ENCODE measurements around the gene PIP5K1C.

- TF ChIP-seq CTCF (IDR thresholded peaks at IDR 0.05; ENCODE audit: poor library complexity, severe bottlenecking) (no peak), POLR2AphosphoS5 (IDR thresholded peaks at IDR 0.05) (no peak), EZH2 (IDR thresholded peaks at IDR 0.05; ENCODE audit: borderline replicate concordance, insufficient read depth, low read length, poor library complexity, severe bottlenecking) (no peak), MXI1 (conservative IDR thresholded peaks at IDR 0.05; ENCODE audit: poor library complexity, severe bottlenecking) (no peak), TAF1 (IDR thresholded peaks at IDR 0.05; ENCODE audit: low read depth) (no peak), REST (IDR thresholded peaks at IDR 0.05; ENCODE audit: borderline replicate concordance) (no peak), RAD21 (conservative IDR thresholded peaks at IDR 0.05) (no peak), EP300 (conservative IDR thresholded peaks at IDR 0.05; ENCODE audit: poor library complexity, severe bottlenecking) (no peak)
Observed at GRCh38 chr19:3625996-3626472, 74.2 kb downstream of the PIP5K1C start.
